SK-N-SH (cell line): ENCODE results near the gene TAOK1.

Source experiments
- EZH2phosphoT487 ChIP-seq: fragments of 200-600 bp; sonication (generic); IDR thresholded peaks from 2 replicates; pipeline ENCODE4 v1.6.1; 2017; ENCODE audit warnings: low read depth, mixed run types, mild to moderate bottlenecking, antibody characterized with exemption, moderate library complexity, borderline replicate concordance
- JUND ChIP-seq: IDR thresholded peaks from 2 replicates; pipeline ENCODE4 v1.4.0; 2012
- RFX5 ChIP-seq: IDR thresholded peaks from 2 replicates; pipeline ENCODE4 v1.6.1; 2012; ENCODE audit warnings: mild to moderate bottlenecking, improper control_type of control experiment, low read length
- YY1 ChIP-seq: IDR thresholded peaks from 2 replicates; pipeline ENCODE4 v1.4.0; 2012; ENCODE audit warnings: low read depth, mild to moderate bottlenecking
- TF ChIP-seq, protein P1 (sequence below): fragments of 200-600 bp; sonication (generic); IDR thresholded peaks from 2 replicates; pipeline ENCODE4 v1.6.1; 2017; ENCODE audit warnings: antibody characterized with exemption, mild to moderate bottlenecking, moderate library complexity
- TF ChIP-seq, protein P2 (sequence below): IDR thresholded peaks from 2 replicates; pipeline ENCODE4 v1.6.1; 2012; ENCODE audit warnings: mild to moderate bottlenecking, low read depth, low read length, moderate library complexity

- TF ChIP-seq YY1 (no peak), RFX5 (no peak), EZH2phosphoT487 (no peak), JUND (peak; percentile 44; the same call in 1 of the 2 replicates)
- TF ChIP-seq, protein P1, sequence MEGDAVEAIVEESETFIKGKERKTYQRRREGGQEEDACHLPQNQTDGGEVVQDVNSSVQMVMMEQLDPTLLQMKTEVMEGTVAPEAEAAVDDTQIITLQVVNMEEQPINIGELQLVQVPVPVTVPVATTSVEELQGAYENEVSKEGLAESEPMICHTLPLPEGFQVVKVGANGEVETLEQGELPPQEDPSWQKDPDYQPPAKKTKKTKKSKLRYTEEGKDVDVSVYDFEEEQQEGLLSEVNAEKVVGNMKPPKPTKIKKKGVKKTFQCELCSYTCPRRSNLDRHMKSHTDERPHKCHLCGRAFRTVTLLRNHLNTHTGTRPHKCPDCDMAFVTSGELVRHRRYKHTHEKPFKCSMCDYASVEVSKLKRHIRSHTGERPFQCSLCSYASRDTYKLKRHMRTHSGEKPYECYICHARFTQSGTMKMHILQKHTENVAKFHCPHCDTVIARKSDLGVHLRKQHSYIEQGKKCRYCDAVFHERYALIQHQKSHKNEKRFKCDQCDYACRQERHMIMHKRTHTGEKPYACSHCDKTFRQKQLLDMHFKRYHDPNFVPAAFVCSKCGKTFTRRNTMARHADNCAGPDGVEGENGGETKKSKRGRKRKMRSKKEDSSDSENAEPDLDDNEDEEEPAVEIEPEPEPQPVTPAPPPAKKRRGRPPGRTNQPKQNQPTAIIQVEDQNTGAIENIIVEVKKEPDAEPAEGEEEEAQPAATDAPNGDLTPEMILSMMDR = no peak
- TF ChIP-seq, protein P2, sequence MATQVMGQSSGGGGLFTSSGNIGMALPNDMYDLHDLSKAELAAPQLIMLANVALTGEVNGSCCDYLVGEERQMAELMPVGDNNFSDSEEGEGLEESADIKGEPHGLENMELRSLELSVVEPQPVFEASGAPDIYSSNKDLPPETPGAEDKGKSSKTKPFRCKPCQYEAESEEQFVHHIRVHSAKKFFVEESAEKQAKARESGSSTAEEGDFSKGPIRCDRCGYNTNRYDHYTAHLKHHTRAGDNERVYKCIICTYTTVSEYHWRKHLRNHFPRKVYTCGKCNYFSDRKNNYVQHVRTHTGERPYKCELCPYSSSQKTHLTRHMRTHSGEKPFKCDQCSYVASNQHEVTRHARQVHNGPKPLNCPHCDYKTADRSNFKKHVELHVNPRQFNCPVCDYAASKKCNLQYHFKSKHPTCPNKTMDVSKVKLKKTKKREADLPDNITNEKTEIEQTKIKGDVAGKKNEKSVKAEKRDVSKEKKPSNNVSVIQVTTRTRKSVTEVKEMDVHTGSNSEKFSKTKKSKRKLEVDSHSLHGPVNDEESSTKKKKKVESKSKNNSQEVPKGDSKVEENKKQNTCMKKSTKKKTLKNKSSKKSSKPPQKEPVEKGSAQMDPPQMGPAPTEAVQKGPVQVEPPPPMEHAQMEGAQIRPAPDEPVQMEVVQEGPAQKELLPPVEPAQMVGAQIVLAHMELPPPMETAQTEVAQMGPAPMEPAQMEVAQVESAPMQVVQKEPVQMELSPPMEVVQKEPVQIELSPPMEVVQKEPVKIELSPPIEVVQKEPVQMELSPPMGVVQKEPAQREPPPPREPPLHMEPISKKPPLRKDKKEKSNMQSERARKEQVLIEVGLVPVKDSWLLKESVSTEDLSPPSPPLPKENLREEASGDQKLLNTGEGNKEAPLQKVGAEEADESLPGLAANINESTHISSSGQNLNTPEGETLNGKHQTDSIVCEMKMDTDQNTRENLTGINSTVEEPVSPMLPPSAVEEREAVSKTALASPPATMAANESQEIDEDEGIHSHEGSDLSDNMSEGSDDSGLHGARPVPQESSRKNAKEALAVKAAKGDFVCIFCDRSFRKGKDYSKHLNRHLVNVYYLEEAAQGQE = no peak
These were observed 22.8 kb downstream of the TAOK1 start for GRCh38 chr17:29412780-29413565.
